Astrocyte (in vitro differentiated cells and primary cell): ENCODE results near the gene FOXK2. TPM values are rescaled to one million over a fixed set of nuclear protein-coding genes. Genes with fewer than 3 reads are reported as not detected.

Experiments
- DNase-seq: peaks from one replicate; pipeline ENCODE4 v3.0.0-alpha.2; 2010; ENCODE audit warnings: low read depth
- FAIRE-seq: peaks from 2 replicates; lab custom pipeline; 2011; peaks lifted over from hg19 to GRCh38; lab: Jason Lieb, UNC
- H2AFZ ChIP-seq: 2 replicates; pipeline ENCODE4 v1.6.0; 2012; ENCODE audit warnings: low read depth, low read length, inconsistent platforms
- H3K27ac ChIP-seq: 2 replicates; pipeline ENCODE4 v1.5.1; 2011; ENCODE audit warnings: low read depth, low read length, inconsistent platforms
- H3K27me3 ChIP-seq: 2 replicates; pipeline ENCODE4 v1.6.0; 2011; ENCODE audit warnings: low read length, inconsistent platforms; ENCODE audit not compliant: insufficient read depth
- H3K36me3 ChIP-seq: 2 replicates; pipeline ENCODE4 v1.5.1; 2011; ENCODE audit warnings: low read length, inconsistent platforms; ENCODE audit not compliant: insufficient read depth
- H3K4me1 ChIP-seq: 2 replicates; pipeline ENCODE4 v1.5.1; 2011; ENCODE audit warnings: low read length, inconsistent platforms; ENCODE audit not compliant: insufficient read depth
- H3K4me2 ChIP-seq: 2 replicates; pipeline ENCODE4 v1.6.0; 2012; ENCODE audit warnings: low read length, inconsistent platforms
- H3K4me3 ChIP-seq: 2 replicates; pipeline ENCODE4 v1.5.1; 2011; ENCODE audit warnings: low read depth, mild to moderate bottlenecking, low read length, inconsistent platforms; ENCODE audit not compliant: insufficient read depth
- H3K79me2 ChIP-seq: 2 replicates; pipeline ENCODE4 v1.6.0; 2012; ENCODE audit warnings: mild to moderate bottlenecking, low read length, inconsistent platforms; ENCODE audit not compliant: insufficient read depth
- H3K9ac ChIP-seq: 2 replicates; pipeline ENCODE4 v1.6.0; 2012; ENCODE audit warnings: mild to moderate bottlenecking, low read length, inconsistent platforms
- H3K9me3 ChIP-seq: 2 replicates; pipeline ENCODE4 v1.5.1; 2012; ENCODE audit warnings: low read depth, mild to moderate bottlenecking, low read length, inconsistent platforms; ENCODE audit not compliant: insufficient read depth
- H4K20me1 ChIP-seq: 2 replicates; pipeline ENCODE4 v1.6.0; 2012; ENCODE audit warnings: low read length, inconsistent platforms; ENCODE audit not compliant: insufficient read depth
- H3K27ac Mint-ChIP-seq: one replicate; pipeline ENCODE4 v1.8.0; 2021; ENCODE audit warnings: mild to moderate bottlenecking, mixed read lengths; ENCODE audit not compliant: unreplicated experiment
- H3K27me3 Mint-ChIP-seq: one replicate; pipeline ENCODE4 v1.8.0; 2021; ENCODE audit warnings: low read depth, mixed read lengths; ENCODE audit not compliant: unreplicated experiment
- H3K36me3 Mint-ChIP-seq: one replicate; pipeline ENCODE4 v1.8.0; 2021; ENCODE audit warnings: low read depth, mixed read lengths; ENCODE audit not compliant: unreplicated experiment
- H3K4me1 Mint-ChIP-seq: one replicate; pipeline ENCODE4 v1.8.0; 2021; ENCODE audit warnings: low read depth, mixed read lengths; ENCODE audit not compliant: unreplicated experiment
- H3K4me3 Mint-ChIP-seq: one replicate; pipeline ENCODE4 v1.8.0; 2021; ENCODE audit warnings: mild to moderate bottlenecking, moderate library complexity, mixed read lengths; ENCODE audit not compliant: unreplicated experiment
- H3K9me3 Mint-ChIP-seq: one replicate; pipeline ENCODE4 v1.8.0; 2021; ENCODE audit warnings: mild to moderate bottlenecking, mixed read lengths; ENCODE audit not compliant: unreplicated experiment
- EZH2 ChIP-seq: IDR thresholded peaks from 2 replicates; pipeline ENCODE4 v1.6.1; 2012; ENCODE audit warnings: mild to moderate bottlenecking, low read length, inconsistent platforms; ENCODE audit not compliant: insufficient read depth
- total RNA-seq: library from RNA; stranded (reverse); gene quantifications from 2 replicates; pipeline ENCODE4 v1.2.1, GENCODE V29; 2021
- TF ChIP-seq, protein P1 (sequence below): IDR thresholded peaks from 2 replicates; pipeline ENCODE4 v1.5.1; 2011; ENCODE audit warnings: low read depth, mild to moderate bottlenecking, inconsistent platforms, low read length, moderate library complexity; ENCODE audit not compliant: insufficient read depth

FOXK2 gene
- total RNA-seq, 1 donor from 2014 or later: 68.0 TPM

DNA sequence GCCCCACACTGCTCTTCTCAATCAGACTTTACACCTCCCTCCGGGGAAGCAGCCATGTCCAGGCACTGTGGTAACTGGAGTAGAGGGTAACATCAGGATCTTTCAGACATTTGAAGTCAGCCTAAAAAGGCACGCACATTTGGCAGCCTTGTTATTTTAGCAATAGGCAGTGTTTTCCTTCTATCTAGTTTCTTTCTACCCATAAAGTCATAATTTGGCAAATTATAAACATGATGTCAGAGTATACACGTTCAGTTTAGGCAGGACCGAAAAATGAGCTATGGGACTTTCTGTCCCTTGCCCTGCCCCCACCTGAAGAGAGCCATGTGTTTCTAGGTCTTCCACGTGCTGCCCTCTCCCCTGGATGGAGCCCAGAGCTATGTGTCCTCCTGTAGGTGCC lies 39.9 kb upstream of the FOXK2 start:
- peaks cover 5% of the 10 kb centered on the region for H3K36me3 Mint-ChIP-seq
- Histone ChIP-seq H3K27ac (no peak overlapping the region), H3K79me2 (no peaks in the 10 kb centered on the region), H3K9me3 (no peaks in the 10 kb centered on the region), H3K36me3 (peaks cover 11% of the 10 kb centered on the region), H3K4me3 (no peak overlapping the region), H2AFZ (no peak overlapping the region), H3K4me1 (peaks cover 3% of the 10 kb centered on the region), H3K4me2 (no peak overlapping the region), H4K20me1 (peaks cover 4% of the 10 kb centered on the region), H3K9ac (no peak overlapping the region), H3K27me3 (no peaks in the 10 kb centered on the region)
- no peak for DNase-seq
- no peak for FAIRE-seq
- TF ChIP-seq, protein P1, sequence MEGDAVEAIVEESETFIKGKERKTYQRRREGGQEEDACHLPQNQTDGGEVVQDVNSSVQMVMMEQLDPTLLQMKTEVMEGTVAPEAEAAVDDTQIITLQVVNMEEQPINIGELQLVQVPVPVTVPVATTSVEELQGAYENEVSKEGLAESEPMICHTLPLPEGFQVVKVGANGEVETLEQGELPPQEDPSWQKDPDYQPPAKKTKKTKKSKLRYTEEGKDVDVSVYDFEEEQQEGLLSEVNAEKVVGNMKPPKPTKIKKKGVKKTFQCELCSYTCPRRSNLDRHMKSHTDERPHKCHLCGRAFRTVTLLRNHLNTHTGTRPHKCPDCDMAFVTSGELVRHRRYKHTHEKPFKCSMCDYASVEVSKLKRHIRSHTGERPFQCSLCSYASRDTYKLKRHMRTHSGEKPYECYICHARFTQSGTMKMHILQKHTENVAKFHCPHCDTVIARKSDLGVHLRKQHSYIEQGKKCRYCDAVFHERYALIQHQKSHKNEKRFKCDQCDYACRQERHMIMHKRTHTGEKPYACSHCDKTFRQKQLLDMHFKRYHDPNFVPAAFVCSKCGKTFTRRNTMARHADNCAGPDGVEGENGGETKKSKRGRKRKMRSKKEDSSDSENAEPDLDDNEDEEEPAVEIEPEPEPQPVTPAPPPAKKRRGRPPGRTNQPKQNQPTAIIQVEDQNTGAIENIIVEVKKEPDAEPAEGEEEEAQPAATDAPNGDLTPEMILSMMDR: no peak
- no peak for TF ChIP-seq EZH2
- no peaks in the 10 kb centered on the region for H3K27me3 Mint-ChIP-seq
- no peaks in the 10 kb centered on the region for H3K9me3 Mint-ChIP-seq
- H3K4me1 Mint-ChIP-seq: peaks cover 12% of the 10 kb centered on the region
- H3K4me3 Mint-ChIP-seq: no peak overlapping the region
- peak overlapping the region; percentile 26 for H3K27ac Mint-ChIP-seq

DNA sequence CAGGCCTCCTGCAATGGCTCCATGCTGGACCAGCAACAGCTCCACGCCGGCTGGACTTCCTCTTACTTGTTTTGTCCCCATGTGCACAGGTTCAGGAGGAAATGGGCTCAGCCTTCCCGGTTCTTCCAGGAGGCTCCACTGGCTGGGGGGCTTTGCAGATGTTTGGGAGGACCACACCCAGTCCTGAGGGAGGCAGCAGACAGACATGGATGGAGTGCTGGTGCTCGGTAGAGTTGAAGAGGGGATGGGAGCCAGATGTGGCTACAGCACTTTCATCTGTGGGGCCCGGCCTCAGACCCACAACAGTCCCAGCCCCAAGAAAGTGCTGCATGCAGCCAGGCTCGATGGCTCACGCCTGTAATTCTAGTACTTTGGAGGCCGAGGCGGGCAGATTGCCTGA lies 39.2 kb upstream of the FOXK2 start:
- H3K9me3 Mint-ChIP-seq: no peaks in the 10 kb centered on the region
- Histone ChIP-seq H4K20me1 (no peaks in the 10 kb centered on the region), H3K9ac (no peak overlapping the region), H3K4me3 (no peak overlapping the region), H3K4me2 (no peak overlapping the region), H3K27ac (no peak overlapping the region), H3K9me3 (no peaks in the 10 kb centered on the region), H3K27me3 (no peaks in the 10 kb centered on the region), H3K36me3 (peaks cover 11% of the 10 kb centered on the region), H3K79me2 (no peaks in the 10 kb centered on the region), H3K4me1 (peaks cover 3% of the 10 kb centered on the region), H2AFZ (no peak overlapping the region)
- peaks cover 8% of the 10 kb centered on the region for H3K36me3 Mint-ChIP-seq
- no peaks in the 10 kb centered on the region for H3K27me3 Mint-ChIP-seq
- FAIRE-seq: no peak
- H3K4me3 Mint-ChIP-seq: no peak overlapping the region
- H3K4me1 Mint-ChIP-seq: peaks cover 12% of the 10 kb centered on the region
- TF ChIP-seq, protein P1: no peak
- TF ChIP-seq EZH2: no peak
- no peak overlapping the region for H3K27ac Mint-ChIP-seq
- DNase-seq: no peak

DNA sequence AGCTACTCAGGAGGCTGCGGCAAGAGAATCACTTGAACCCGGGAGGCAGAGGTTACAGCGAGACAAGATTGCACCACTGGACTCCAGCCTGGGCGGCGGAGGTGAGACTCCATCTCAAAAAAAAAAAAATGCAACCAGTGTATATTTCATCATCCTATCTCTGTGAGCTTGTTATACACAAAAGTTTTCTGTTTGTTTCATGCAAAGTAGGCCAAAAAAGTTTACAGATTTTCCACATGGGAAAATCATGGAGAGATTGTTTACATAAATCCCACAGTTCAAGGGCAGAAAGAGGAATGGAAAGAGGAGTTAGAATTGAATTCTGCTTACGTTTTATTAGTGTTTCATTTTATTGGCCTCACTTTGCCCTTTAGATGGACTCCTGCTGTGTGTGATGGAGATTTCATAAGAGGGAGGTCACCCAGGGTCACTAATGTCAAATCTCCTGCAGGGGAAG lies 36.3 kb upstream of the FOXK2 start:
- FAIRE-seq (no peak), DNase-seq (no peak)
- peaks cover under 1% of the 10 kb centered on the region for H3K4me1 Mint-ChIP-seq
- no peak overlapping the region for H3K9ac ChIP-seq
- H3K79me2 ChIP-seq: no peaks in the 10 kb centered on the region
- H3K27ac Mint-ChIP-seq: no peak overlapping the region
- H3K4me3 ChIP-seq: no peak overlapping the region
- H3K9me3 Mint-ChIP-seq: no peaks in the 10 kb centered on the region
- H3K36me3 Mint-ChIP-seq: peaks cover 15% of the 10 kb centered on the region
- TF ChIP-seq, protein P1: no peak
- no peak for TF ChIP-seq EZH2
- no peaks in the 10 kb centered on the region for H3K9me3 ChIP-seq
- no peak overlapping the region for H3K4me2 ChIP-seq
- no peaks in the 10 kb centered on the region for H4K20me1 ChIP-seq
- H3K27me3 ChIP-seq: no peaks in the 10 kb centered on the region
- no peaks in the 10 kb centered on the region for H3K4me1 ChIP-seq
- H2AFZ ChIP-seq: no peak overlapping the region
- H3K27ac ChIP-seq: no peak overlapping the region
- H3K4me3 Mint-ChIP-seq: no peak overlapping the region
- no peaks in the 10 kb centered on the region for H3K27me3 Mint-ChIP-seq
- peaks cover 14% of the 10 kb centered on the region for H3K36me3 ChIP-seq
